ENCODE results near the gene ITFG1. TPM values are rescaled to one million over a fixed set of nuclear protein-coding genes. Genes with fewer than 3 reads are reported as not detected.
"Not testable (repeated sequence)": the region's sequence is repeated elsewhere in the genome, so short reads cannot be mapped to it uniquely, and the experiment has no call there.

Gene ITFG1
- total RNA-seq, 2 experiments from 2014 or later, result 18.0 to 18.5 TPM

- no peak overlapping the region for H3K4me3 ChIP-seq (ENCODE audit: low read length)
- POLR2A ChIA-PET, result no interaction called here
- H3K4me1 ChIP-seq (ENCODE audit: insufficient read depth, low read length), result no peaks in the 10 kb centered on the region
- no peaks in the 10 kb centered on the region for H3K27me3 ChIP-seq (ENCODE audit: control insufficient read depth in 1 of 2, insufficient read depth in 2 of 2, low read length in 2 of 2)
- H3K36me3 ChIP-seq (ENCODE audit: insufficient read depth, low read length), result peaks cover 31% of the 10 kb centered on the region
- H3K27ac ChIP-seq (ENCODE audit: low read depth in 1 of 2, low read length in 2 of 2), result no peak overlapping the region
- CTCF ChIA-PET, result interaction anchor here (1.2 kb wide), 1 partner anchor 14 kb away, joined by 3 read pairs; no protein-coding TSS in a partner anchor
- Mint-ChIP-seq H3K27me3 (no peaks in the 10 kb centered on the region), H3K9me3 (no peaks in the 10 kb centered on the region), H3K27ac (no peak overlapping the region), H3K36me3 (ENCODE audit: low read depth) (peaks cover 65% of the 10 kb centered on the region), H3K4me3 (no peak overlapping the region), H3K4me1 (ENCODE audit: low read depth) (no peaks in the 10 kb centered on the region)
- intact Hi-C loops (cut with DNase I, micrococcal nuclease), result no loop called here
- TF ChIP-seq CTCF (IDR thresholded peaks at IDR 0.05), result no peak
- no peak for DNase-seq
- no peaks in the 10 kb centered on the region for H3K9me3 ChIP-seq (ENCODE audit: control insufficient read depth in 1 of 2, insufficient read depth in 1 of 2, low read length in 2 of 2)
- ATAC-seq (ENCODE audit: poor library complexity), result no peak
These were observed 301.9 kb downstream of the ITFG1 start for GRCh38 chr16:47158992-47159391.

GRCh38 chr16:47156680-47157215, 304.1 kb downstream of the ITFG1 start:
- no peaks in the 10 kb centered on the region for H3K4me1 Mint-ChIP-seq (ENCODE audit: low read depth)
- Histone ChIP-seq H3K36me3 (ENCODE audit: insufficient read depth, low read length) (peaks cover 38% of the 10 kb centered on the region), H3K4me3 (ENCODE audit: low read length) (no peak overlapping the region), H3K27ac (ENCODE audit: low read depth in 1 of 2, low read length in 2 of 2) (no peak overlapping the region), H3K27me3 (ENCODE audit: control insufficient read depth in 1 of 2, insufficient read depth in 2 of 2, low read length in 2 of 2) (no peaks in the 10 kb centered on the region), H3K9me3 (ENCODE audit: control insufficient read depth in 1 of 2, insufficient read depth in 1 of 2, low read length in 2 of 2) (peaks cover 0 to 13% of the 10 kb centered on the region in 2 experiments), H3K4me1 (ENCODE audit: insufficient read depth, low read length) (no peaks in the 10 kb centered on the region)
- no peak for DNase-seq
- peaks cover 81% of the 10 kb centered on the region for H3K36me3 Mint-ChIP-seq (ENCODE audit: low read depth)
- ChIA-PET POLR2A (interaction anchor here (1.2 kb wide), 1 partner anchor 12 kb away, joined by 6 read pairs; the partner anchor contains the start of gene NETO2), CTCF (interaction anchor here (1.2 to 1.8 kb wide), 2 partner anchors 13 to 15 kb away, joined by 3 to 5 read pairs; partner anchors contain the start of gene NETO2)
- H3K9me3 Mint-ChIP-seq, result peaks cover 4% of the 10 kb centered on the region
- H3K27me3 Mint-ChIP-seq, result no peaks in the 10 kb centered on the region
- H3K27ac Mint-ChIP-seq, result no peak overlapping the region
- intact Hi-C loops (cut with DNase I, micrococcal nuclease), result no loop called here
- no peak for TF ChIP-seq CTCF (IDR thresholded peaks at IDR 0.05)
- H3K4me3 Mint-ChIP-seq, result no peak overlapping the region
- no peak for ATAC-seq (ENCODE audit: poor library complexity)

GRCh38 chr16:47152501-47152900, 308.4 kb downstream of the ITFG1 start:
- H3K4me3 ChIP-seq (ENCODE audit: low read length); H3K27me3 ChIP-seq (ENCODE audit: control insufficient read depth in 1 of 2, insufficient read depth in 2 of 2, low read length in 2 of 2); H3K27ac ChIP-seq (ENCODE audit: low read depth in 1 of 2, low read length in 2 of 2); H3K4me1 Mint-ChIP-seq (ENCODE audit: low read depth); ATAC-seq (ENCODE audit: poor library complexity); POLR2A ChIA-PET; H3K4me1 ChIP-seq (ENCODE audit: insufficient read depth, low read length); H3K27me3 Mint-ChIP-seq; H3K4me3 Mint-ChIP-seq; DNase-seq; intact Hi-C loops (cut with DNase I, micrococcal nuclease); H3K9me3 Mint-ChIP-seq; H3K27ac Mint-ChIP-seq; CTCF ChIA-PET: not testable (repeated sequence)
- H3K36me3 Mint-ChIP-seq (ENCODE audit: low read depth), result peaks cover 56% of the 10 kb centered on the region
- H3K9me3 ChIP-seq (ENCODE audit: control insufficient read depth in 1 of 2, insufficient read depth in 1 of 2, low read length in 2 of 2), result peaks cover 0 to 15% of the 10 kb centered on the region in 2 experiments
- H3K36me3 ChIP-seq (ENCODE audit: insufficient read depth, low read length), result peaks cover 16% of the 10 kb centered on the region

GRCh38 chr16:47150067-47150466, 310.8 kb downstream of the ITFG1 start:
- Histone ChIP-seq H3K27ac (ENCODE audit: low read depth in 1 of 2, low read length in 2 of 2) (no peak overlapping the region), H3K27me3 (ENCODE audit: control insufficient read depth in 1 of 2, insufficient read depth in 2 of 2, low read length in 2 of 2) (no peaks in the 10 kb centered on the region), H3K4me1 (ENCODE audit: insufficient read depth, low read length) (peaks cover 4% of the 10 kb centered on the region), H3K36me3 (ENCODE audit: insufficient read depth, low read length) (peaks cover 8% of the 10 kb centered on the region), H3K9me3 (ENCODE audit: control insufficient read depth in 1 of 2, insufficient read depth in 1 of 2, low read length in 2 of 2) (peaks cover 0 to 15% of the 10 kb centered on the region in 2 experiments), H3K4me3 (ENCODE audit: low read length) (no peak overlapping the region)
- POLR2A ChIA-PET, result interaction anchor here (1.3 kb wide), 1 partner anchor 16 kb away, joined by 3 read pairs; no protein-coding TSS in a partner anchor
- intact Hi-C loops (cut with DNase I, micrococcal nuclease), result no loop called here
- peaks cover 10% of the 10 kb centered on the region for H3K9me3 Mint-ChIP-seq
- TF ChIP-seq CTCF (IDR thresholded peaks at IDR 0.05), result no peak
- no peak overlapping the region for H3K27ac Mint-ChIP-seq
- DNase-seq (peak in 1 of 14 experiments; percentile 25), ATAC-seq (ENCODE audit: poor library complexity) (peak; percentile 32)
- H3K27me3 Mint-ChIP-seq, result peaks cover under 1% of the 10 kb centered on the region
- peaks cover 6% of the 10 kb centered on the region for H3K4me1 Mint-ChIP-seq (ENCODE audit: low read depth)
- CTCF ChIA-PET, result interaction anchor here (1.3 kb wide), 1 partner anchor 9 kb away, joined by 4 read pairs; no protein-coding TSS in a partner anchor
- H3K36me3 Mint-ChIP-seq (ENCODE audit: low read depth), result peaks cover 33% of the 10 kb centered on the region
- H3K4me3 Mint-ChIP-seq, result no peak overlapping the region

Measured in CD4-positive, alpha-beta T cell (primary cell).